Liver (tissue), 9 donors: Measurements from ENCODE around the gene PYCR2. TPM values are rescaled to one million over a fixed set of nuclear protein-coding genes. Genes with fewer than 3 reads are reported as not detected.
"Not testable (repeated sequence)": the region's sequence is repeated elsewhere in the genome, so short reads cannot be mapped to it uniquely, and the experiment has no call there.

Source experiments
- DNase-seq: peaks from one replicate; pipeline ENCODE4 v3.0.0-alpha.2; 2017; ENCODE audit warnings: low spot score
- H3K27ac ChIP-seq, 2 donors: one replicate each; pipeline ENCODE4 v1.7.0; 2013; ENCODE audit warnings: inconsistent platforms in 2 of 2, low read length in 2 of 2, control low read depth in 1 of 2, low read depth in 1 of 2, mild to moderate bottlenecking in 1 of 2
- H3K27me3 ChIP-seq, 4 donors: one replicate each; pipeline versions ENCODE4 v1.6.1 to v1.7.0; 2013; ENCODE audit warnings: low read length in 3 of 4, inconsistent platforms in 1 of 4, mild to moderate bottlenecking in 1 of 4, moderate library complexity in 1 of 4; ENCODE audit not compliant: control insufficient read depth in 4 of 4, insufficient read depth in 4 of 4
- H3K36me3 ChIP-seq, 4 donors: one replicate each; pipeline versions ENCODE4 v1.6.1 to v1.7.0; 2013; ENCODE audit warnings: low read length in 3 of 4, mild to moderate bottlenecking in 3 of 4, low read depth in 1 of 4, moderate library complexity in 1 of 4; ENCODE audit not compliant: control insufficient read depth in 4 of 4, insufficient read depth in 3 of 4
- H3K4me1 ChIP-seq, 4 donors: one replicate each; pipeline versions ENCODE4 v1.6.1 to v1.7.0; 2013; ENCODE audit warnings: low read length in 3 of 4, mild to moderate bottlenecking in 3 of 4, moderate library complexity in 1 of 4; ENCODE audit not compliant: control insufficient read depth in 4 of 4, insufficient read depth in 4 of 4
- H3K4me3 ChIP-seq, 3 donors: one replicate each; pipeline versions ENCODE4 v1.6.1 to v1.7.0; 2013; ENCODE audit warnings: low read length in 3 of 3, control low read depth in 1 of 3, low read depth in 1 of 3, mild to moderate bottlenecking in 1 of 3
- H3K9ac ChIP-seq, 2 donors: one replicate each; pipeline ENCODE4 v1.7.0; 2013; ENCODE audit warnings: low read length in 2 of 2, mild to moderate bottlenecking in 2 of 2, moderate library complexity in 2 of 2, control low read depth in 1 of 2, low read depth in 1 of 2
- H3K9me3 ChIP-seq, 4 donors: one replicate each; pipeline versions ENCODE4 v1.6.1 to v1.7.0; 2013; ENCODE audit warnings: low read length in 3 of 4; ENCODE audit not compliant: control insufficient read depth in 4 of 4
- EGR1 ChIP-seq, 2 donors: IDR thresholded peaks; 2 replicates each; pipeline ENCODE4 v1.6.1; 2016 to 2018; ENCODE audit warnings: antibody characterized with exemption in 2 of 2, low read depth in 2 of 2
- FOXA1 ChIP-seq: IDR thresholded peaks from 2 replicates; pipeline ENCODE4 v1.6.1; 2016; ENCODE audit warnings: antibody characterized with exemption
- FOXA2 ChIP-seq: IDR thresholded peaks from 2 replicates; pipeline ENCODE4 v1.6.1; 2016; ENCODE audit warnings: antibody characterized with exemption
- GABPA ChIP-seq, 2 donors: IDR thresholded peaks in 1 of 2; conservative IDR thresholded peaks in 1 of 2; 2 replicates each; pipeline ENCODE4 v1.6.1; 2016; ENCODE audit warnings: antibody characterized with exemption in 2 of 2, mild to moderate bottlenecking in 1 of 2, moderate library complexity in 1 of 2
- HNF4A ChIP-seq, 2 donors: conservative IDR thresholded peaks; 2 replicates each; pipeline ENCODE4 v1.6.1; 2016; ENCODE audit warnings: antibody characterized with exemption in 2 of 2, mild to moderate bottlenecking in 2 of 2
- MAX ChIP-seq: IDR thresholded peaks from 2 replicates; pipeline ENCODE4 v1.6.1; 2016; ENCODE audit warnings: antibody characterized with exemption
- NR2F2 ChIP-seq: IDR thresholded peaks from 2 replicates; pipeline ENCODE4 v1.6.1; 2016; ENCODE audit warnings: antibody characterized with exemption
- RAD21 ChIP-seq, 2 donors: IDR thresholded peaks; 2 replicates each; pipeline ENCODE4 v1.6.1; 2016; ENCODE audit warnings: antibody characterized with exemption in 2 of 2, mild to moderate bottlenecking in 2 of 2
- SP1 ChIP-seq: IDR thresholded peaks from 2 replicates; pipeline ENCODE4 v1.6.1; 2018; ENCODE audit warnings: antibody characterized with exemption, mild to moderate bottlenecking
- WGBS: extraction: QIAGEN DNeasy Blood & Tissue Kit; methylation state at CpG from one replicate; pipeline ENCODE4 v1.1.7; 2013; 5-methylcytosine and 5-hydroxymethylcytosine counted together
- polyA plus RNA-seq, 2 donors: library from polyadenylated mRNA; stranded (reverse) in 1 of 2; unstranded in 1 of 2; fragments of 200-250 nt in 1 of 2; fragments of >200 nt in 1 of 2; fragmentation: Nextera tagmentation in 1 of 2; extraction: Ambion mirVana in 1 of 2; gene quantifications; one replicate each; pipeline versions ENCODE4 v1.2.1 to v1.2.3, GENCODE V29; 2013 to 2015
- total RNA-seq, 2 donors: library from RNA; depleted of rRNA; stranded (reverse); fragments of >200 nt; gene quantifications; one replicate each; pipeline ENCODE4 v1.2.3, GENCODE V29; 2014
- TF ChIP-seq, protein P1 (sequence below): IDR thresholded peaks from 2 replicates; pipeline ENCODE4 v1.6.1; 2016; ENCODE audit warnings: antibody characterized with exemption
- TF ChIP-seq, protein P2 (sequence below): IDR thresholded peaks from 2 replicates; pipeline ENCODE4 v1.6.1; 2016; ENCODE audit warnings: antibody characterized with exemption, mild to moderate bottlenecking
- TF ChIP-seq, protein P3 (sequence below): IDR thresholded peaks from 2 replicates; pipeline ENCODE4 v1.6.1; 2016; ENCODE audit warnings: antibody characterized with exemption
- donor health status: healthy.
- donor health status: healthy.
- donor health status: healthy.
- donor health status: healthy.
- donor health status: healthy.

Gene PYCR2
- total and polyA plus RNA-seq, 4 donors = 16.8 to 41.0 (median 33.0) TPM

- Histone ChIP-seq H3K36me3 (no peaks in the 10 kb centered on the region), H3K27ac (no peak overlapping the region), H3K9ac (no peak overlapping the region), H3K9me3 (no peaks in the 10 kb centered on the region), H3K27me3 (no peaks in the 10 kb centered on the region), H3K4me3 (no peak overlapping the region), H3K4me1 (peaks cover 0 to 2% (median 0%) of the 10 kb centered on the region in 4 donors)
- 95% methylated on average over 21 of the region's 21 CpGs for WGBS
- no peak for DNase-seq
- no peak for TF ChIP-seq FOXA1
- TF ChIP-seq RAD21 (IDR thresholded peaks at IDR 0.05) = no peak
- no peak for TF ChIP-seq EGR1 (IDR thresholded peaks at IDR 0.05; ENCODE audit: low read depth in 2 of 2)
- no peak for TF ChIP-seq MAX
- TF ChIP-seq, protein P1, sequence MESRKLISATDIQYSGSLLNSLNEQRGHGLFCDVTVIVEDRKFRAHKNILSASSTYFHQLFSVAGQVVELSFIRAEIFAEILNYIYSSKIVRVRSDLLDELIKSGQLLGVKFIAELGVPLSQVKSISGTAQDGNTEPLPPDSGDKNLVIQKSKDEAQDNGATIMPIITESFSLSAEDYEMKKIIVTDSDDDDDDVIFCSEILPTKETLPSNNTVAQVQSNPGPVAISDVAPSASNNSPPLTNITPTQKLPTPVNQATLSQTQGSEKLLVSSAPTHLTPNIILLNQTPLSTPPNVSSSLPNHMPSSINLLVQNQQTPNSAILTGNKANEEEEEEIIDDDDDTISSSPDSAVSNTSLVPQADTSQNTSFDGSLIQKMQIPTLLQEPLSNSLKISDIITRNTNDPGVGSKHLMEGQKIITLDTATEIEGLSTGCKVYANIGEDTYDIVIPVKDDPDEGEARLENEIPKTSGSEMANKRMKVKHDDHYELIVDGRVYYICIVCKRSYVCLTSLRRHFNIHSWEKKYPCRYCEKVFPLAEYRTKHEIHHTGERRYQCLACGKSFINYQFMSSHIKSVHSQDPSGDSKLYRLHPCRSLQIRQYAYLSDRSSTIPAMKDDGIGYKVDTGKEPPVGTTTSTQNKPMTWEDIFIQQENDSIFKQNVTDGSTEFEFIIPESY = no peak
- TF ChIP-seq, protein P2, sequence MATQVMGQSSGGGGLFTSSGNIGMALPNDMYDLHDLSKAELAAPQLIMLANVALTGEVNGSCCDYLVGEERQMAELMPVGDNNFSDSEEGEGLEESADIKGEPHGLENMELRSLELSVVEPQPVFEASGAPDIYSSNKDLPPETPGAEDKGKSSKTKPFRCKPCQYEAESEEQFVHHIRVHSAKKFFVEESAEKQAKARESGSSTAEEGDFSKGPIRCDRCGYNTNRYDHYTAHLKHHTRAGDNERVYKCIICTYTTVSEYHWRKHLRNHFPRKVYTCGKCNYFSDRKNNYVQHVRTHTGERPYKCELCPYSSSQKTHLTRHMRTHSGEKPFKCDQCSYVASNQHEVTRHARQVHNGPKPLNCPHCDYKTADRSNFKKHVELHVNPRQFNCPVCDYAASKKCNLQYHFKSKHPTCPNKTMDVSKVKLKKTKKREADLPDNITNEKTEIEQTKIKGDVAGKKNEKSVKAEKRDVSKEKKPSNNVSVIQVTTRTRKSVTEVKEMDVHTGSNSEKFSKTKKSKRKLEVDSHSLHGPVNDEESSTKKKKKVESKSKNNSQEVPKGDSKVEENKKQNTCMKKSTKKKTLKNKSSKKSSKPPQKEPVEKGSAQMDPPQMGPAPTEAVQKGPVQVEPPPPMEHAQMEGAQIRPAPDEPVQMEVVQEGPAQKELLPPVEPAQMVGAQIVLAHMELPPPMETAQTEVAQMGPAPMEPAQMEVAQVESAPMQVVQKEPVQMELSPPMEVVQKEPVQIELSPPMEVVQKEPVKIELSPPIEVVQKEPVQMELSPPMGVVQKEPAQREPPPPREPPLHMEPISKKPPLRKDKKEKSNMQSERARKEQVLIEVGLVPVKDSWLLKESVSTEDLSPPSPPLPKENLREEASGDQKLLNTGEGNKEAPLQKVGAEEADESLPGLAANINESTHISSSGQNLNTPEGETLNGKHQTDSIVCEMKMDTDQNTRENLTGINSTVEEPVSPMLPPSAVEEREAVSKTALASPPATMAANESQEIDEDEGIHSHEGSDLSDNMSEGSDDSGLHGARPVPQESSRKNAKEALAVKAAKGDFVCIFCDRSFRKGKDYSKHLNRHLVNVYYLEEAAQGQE = no peak
- TF ChIP-seq, protein P3, sequence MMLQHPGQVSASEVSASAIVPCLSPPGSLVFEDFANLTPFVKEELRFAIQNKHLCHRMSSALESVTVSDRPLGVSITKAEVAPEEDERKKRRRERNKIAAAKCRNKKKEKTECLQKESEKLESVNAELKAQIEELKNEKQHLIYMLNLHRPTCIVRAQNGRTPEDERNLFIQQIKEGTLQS = no peak
- no peak for TF ChIP-seq NR2F2
- TF ChIP-seq FOXA2 = no peak
These were observed 13.3 kb upstream of the PYCR2 start for GRCh38 chr1:225937048-225937968.

GRCh38 chr1:225936523-225936922 is 12.5 kb upstream of the PYCR2 start:
- Histone ChIP-seq H3K9ac (no peak overlapping the region), H3K36me3 (no peaks in the 10 kb centered on the region), H3K4me1 (peaks cover 0 to 2% (median 0%) of the 10 kb centered on the region in 4 donors), H3K27ac (no peak overlapping the region), H3K27me3 (no peaks in the 10 kb centered on the region), H3K4me3 (no peak overlapping the region), H3K9me3 (no peaks in the 10 kb centered on the region)
- TF ChIP-seq MAX (no peak), HNF4A (conservative IDR thresholded peaks at IDR 0.05) (no peak), RAD21 (IDR thresholded peaks at IDR 0.05) (no peak), GABPA (IDR thresholded peaks at IDR 0.05 in 1 of 2, conservative IDR thresholded peaks at IDR 0.05 in 1 of 2) (no peak), SP1 (no peak)
- TF ChIP-seq, protein P3 = no peak
- TF ChIP-seq, protein P2 = no peak
- TF ChIP-seq, protein P1 = no peak
- DNase-seq = no peak
- 84% methylated on average over 3 of the region's 3 CpGs for WGBS

DNA sequence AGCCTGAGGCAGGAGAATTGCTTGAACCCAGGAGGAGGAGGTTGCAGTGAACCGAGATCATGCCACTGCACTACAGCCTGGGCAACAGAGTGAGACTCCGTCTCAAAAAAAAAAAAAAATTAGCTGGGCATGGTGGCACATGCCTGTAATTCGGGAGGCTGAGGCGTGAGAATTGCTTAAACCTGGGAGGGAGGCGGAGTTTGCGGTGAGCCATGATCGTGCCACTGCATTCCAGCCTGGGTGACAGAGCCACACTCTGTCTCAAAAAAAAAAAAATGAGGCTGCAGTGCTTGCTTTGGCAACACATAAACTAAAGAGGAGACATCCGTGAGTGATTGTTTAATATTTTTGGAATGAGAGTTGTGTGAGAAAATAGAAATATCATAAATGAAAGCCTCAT is 12.0 kb upstream of the PYCR2 start:
- H3K9me3 ChIP-seq, H3K27ac ChIP-seq, H3K4me3 ChIP-seq, H3K4me1 ChIP-seq, DNase-seq, H3K27me3 ChIP-seq, H3K36me3 ChIP-seq, H3K9ac ChIP-seq: not testable (repeated sequence)
- 91% methylated on average over 8 of the region's 8 CpGs for WGBS
